DMS79 (cell line): ENCODE data around the gene PPP6R2.
"Not testable (repeated sequence)": the region's sequence is repeated elsewhere in the genome, so short reads cannot be mapped to it uniquely, and the experiment has no call there.

ENCODE experiments used
- DNase-seq: peaks from one replicate; lab custom pipeline; 2025; lab: John Stamatoyannopoulos, UW

PPP6R2 gene

GRCh38 chr22:50432131-50432876, 89.2 kb downstream of the PPP6R2 start:
- DNase-seq, result no peak

DNA sequence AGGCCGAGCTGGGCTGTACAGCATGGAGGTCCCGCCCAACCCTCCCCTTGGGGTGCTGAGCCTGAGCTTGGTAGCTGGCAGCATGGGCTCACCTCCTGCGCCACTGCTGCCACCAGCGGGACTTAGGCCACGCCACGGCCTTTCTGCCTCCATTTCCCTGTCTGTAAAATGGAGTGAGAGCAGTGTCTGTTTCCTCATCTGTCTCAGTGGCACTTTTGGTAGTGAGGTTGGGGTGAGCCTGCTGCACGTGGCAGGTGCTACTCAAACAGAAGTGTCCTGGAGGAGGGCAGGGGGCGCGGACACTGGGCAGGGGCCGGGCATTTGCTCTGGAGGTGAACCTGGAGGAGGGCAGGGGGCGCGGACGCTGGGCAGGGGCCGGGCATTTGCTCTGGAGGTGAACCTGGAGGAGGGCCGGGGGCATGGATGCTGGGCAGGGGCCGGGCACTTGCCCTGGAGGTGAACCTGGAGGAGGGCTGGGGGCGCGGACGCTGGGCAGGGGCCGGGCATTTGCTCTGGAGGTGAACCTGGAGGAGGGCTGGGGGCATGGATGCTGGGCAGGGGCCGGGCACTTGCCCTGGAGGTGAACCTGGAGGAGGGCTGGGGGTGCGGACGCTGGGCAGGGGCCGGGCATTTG, 89.9 kb downstream of the PPP6R2 start:
- DNase-seq, result not testable (repeated sequence)

DNA sequence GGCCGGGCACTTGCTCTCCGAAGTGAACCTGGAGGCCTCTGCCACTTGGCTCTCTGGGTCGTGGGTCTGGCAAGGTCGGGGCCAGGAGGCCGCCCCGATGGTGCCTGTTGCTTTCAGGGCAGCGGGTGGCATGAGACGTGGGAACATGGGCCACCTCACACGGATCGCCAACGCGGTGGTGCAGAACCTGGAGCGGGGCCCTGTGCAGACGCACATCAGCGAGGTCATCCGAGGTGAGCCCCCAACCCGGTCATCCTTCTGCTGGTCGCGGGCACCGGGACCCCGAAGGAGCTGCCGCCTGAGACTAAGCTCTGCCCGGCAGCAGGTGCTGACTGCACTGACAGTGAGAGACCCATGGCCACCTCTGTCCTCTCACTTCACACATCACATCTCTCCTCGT, 91.7 kb downstream of the PPP6R2 start:
- DNase-seq, result no peak

DNA sequence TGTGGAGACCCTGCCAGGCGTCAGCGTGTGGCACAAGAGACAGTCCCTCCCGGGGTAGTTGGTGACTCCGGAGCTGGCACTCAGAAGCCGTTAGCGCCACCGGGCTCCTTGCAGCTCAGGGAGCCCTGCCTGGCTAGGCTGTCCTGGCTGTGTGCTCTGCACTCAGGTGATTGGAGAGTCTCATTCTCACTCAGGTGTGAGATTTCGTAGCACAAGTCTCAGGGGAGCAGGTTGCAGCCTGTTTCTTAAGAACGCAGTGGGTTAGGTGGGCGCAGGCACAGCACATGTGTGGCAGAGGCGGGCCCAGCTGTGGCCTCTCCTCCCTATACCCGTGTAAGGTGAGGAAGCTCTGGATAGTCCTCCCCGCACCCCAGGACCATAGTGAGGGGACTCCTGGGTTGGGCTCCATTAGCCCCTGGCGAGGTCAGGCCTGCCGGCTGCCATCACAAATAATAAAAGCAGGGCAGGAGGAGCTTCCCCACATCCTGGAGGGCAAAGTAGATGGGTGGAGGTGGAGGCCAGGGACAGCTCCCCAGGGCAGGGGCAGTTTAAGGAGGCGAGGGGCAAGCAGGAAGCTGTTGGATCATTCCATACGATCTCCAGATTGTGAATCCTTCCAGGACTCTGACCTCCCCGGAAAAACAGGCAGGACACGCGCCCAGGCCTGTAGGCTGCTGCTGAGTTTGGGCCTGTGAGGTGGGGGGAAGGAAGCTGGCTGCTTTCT, 92.3 kb downstream of the PPP6R2 start:
- DNase-seq, result no peak

DNA sequence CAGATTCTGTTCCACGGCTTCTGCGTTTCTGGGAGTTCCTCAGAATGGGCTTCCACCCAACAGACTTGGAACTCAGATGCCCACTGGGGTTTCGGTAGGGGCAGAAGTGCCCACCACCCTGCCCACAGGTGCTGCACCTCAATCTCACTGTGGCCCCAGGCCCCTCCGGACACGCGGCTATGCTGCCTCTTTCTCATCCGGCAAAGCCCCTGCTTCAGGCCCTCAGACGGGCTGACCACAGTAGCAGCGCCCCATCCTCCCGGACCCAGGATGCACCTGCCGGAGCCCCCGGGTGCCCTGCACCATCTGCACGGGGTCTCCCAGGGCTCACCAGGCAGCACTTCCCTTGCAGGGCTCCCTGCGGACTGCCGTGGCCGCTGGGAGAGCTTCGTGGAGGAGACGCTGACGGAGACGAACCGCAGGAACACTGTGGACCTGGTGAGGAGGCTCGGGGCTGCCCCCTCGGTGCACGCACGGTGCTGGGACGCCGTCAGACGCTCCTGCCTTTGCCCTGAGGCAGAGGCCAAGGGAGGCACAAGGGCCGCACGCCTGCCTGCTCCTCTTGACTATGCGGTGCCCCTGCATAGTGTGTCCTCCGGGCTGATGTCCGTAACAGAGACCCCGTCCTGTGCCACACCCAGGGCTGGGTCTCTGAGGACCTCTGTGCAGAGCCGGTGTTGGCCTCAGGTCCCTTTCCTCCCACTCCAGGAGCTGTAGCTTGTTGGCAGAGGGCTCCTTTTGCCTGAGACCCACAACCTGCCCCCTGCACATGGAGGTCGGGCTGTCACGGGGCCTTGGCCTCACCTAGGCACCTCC, 93.1 kb downstream of the PPP6R2 start:
- no peak for DNase-seq

DNA sequence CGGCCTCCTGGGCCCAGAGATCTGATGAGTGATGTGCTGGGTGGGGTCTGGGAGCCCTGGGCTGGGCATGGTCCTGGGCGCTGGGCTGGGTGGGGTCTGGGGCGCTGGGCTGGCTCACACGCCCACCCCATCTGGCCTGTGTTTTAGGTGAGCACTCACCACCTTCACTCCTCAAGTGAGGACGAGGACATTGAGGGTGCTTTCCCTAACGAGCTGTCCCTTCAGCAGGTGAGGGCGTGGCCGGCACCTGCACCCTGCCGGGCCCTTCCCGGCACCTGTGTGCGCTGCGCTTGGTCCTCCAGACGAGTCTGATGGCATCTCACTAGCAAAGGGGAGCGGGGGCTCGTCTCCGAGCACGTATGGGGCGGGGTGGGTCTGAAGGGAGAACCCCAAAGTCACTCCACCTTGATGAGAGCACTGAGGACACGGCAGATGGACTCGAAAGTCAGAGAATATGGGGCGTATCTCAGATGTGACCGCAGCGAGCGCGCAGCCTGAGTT, 93.8 kb downstream of the PPP6R2 start:
- no peak for DNase-seq

DNA sequence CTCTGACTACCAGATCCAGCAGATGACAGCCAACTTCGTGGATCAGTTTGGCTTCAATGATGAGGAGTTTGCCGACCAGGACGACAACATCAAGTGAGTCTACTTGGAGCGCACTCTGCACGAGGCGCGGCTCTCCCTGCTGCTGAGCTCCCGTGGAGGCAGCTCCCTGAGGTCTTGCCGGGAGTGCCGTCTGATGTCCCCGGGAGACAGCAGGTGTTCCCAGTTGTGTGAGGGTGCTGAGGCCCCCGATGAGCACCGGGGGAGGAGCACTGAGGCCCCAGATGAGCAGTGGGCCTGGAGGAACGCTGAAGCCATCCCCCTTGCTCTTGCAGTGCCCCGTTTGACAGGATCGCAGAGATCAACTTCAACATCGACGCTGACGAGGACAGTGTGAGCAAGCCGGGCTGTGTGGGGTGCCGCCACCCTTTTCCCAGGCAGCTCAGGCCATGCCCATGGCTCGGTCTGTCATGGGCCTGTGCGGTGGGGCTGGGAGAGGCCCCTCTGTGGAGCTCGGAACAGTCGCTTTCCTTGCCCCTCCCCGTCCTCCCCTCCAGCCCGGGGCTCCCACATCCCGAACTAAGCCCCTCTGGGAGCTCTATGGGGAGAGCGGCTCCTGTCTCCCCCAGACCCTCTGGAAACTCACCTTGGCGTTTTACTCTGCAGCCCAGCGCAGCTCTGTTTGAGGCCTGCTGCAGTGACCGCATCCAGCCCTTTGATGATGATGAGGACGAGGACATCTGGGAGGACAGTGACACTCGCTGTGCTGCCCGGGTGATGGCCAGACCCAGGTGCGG, 94.6 kb downstream of the PPP6R2 start:
- no peak for DNase-seq

DNA sequence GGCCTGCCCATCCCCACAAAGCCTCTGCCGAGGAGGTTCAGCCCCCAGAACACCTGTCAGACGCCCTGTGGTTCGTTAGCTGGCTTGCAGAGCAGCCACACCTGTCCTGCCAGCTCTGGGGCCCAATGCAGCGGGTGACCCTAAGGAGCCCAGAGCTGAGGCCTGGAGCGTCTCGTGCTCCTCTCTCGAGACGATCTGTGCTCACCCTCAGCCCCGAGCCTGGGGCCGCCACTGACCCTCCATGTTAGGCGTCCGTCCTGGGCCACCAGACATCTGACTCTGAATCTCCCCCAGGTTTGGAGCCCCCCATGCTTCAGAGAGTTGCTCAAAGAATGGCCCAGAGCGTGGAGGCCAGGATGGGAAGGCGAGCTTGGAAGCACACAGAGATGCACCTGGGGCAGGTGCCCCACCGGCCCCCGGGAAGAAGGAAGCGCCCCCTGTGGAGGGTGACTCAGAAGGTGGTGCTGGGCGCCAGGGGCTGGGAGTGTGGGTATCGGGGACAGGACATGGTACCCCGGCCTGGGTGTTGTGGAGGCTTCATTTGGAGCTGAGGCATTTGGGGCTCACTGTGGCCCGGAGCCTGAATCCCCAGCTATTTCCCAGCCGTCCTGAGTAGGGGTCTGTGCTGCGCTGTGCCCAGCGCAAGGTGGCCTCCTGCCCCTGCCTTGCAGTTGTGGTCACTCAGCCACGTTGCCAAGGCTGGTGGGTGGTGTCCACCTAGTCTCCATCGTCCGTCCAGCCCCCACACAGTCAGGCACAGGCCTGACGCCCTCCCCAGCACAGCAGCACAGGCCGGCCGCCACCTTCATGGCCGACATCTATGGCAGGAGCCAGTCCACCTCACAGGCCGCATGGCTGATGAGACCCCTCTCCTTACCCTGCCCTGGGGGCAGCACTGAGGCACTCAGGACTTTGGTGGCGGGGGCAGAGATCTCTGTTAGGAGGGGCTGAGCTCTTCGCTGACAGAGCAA, 95.5 kb downstream of the PPP6R2 start:
- no peak for DNase-seq

DNA sequence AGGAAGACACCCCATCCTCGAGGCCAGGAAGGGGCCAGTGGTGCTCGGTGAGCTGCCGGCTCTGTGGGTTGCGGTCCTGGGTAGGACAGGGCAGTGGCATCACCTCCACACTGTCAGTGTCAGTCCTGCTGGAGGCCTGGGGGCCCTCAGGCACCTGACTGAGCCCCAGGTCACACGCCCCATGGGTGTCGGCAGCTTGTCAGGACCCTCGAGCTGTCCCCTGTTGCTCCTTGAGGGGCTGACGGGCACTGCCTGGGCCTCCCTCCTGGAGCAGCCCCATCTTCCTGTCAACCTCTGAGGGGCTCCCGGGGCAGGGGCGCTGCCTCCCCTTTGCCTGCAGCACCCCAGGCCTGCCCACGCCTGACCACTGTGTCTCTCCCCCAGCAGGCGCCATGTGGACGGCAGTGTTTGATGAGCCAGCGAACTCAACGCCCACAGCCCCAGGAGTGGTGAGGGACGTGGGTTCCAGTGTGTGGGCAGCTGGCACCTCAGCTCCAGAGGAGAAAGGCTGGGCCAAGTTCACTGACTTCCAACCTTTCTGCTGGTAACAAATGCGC, 96.3 kb downstream of the PPP6R2 start:
- DNase-seq, result no peak

GRCh38 chr22:50439871-50440331, 96.8 kb downstream of the PPP6R2 start:
- no peak for DNase-seq

DNA sequence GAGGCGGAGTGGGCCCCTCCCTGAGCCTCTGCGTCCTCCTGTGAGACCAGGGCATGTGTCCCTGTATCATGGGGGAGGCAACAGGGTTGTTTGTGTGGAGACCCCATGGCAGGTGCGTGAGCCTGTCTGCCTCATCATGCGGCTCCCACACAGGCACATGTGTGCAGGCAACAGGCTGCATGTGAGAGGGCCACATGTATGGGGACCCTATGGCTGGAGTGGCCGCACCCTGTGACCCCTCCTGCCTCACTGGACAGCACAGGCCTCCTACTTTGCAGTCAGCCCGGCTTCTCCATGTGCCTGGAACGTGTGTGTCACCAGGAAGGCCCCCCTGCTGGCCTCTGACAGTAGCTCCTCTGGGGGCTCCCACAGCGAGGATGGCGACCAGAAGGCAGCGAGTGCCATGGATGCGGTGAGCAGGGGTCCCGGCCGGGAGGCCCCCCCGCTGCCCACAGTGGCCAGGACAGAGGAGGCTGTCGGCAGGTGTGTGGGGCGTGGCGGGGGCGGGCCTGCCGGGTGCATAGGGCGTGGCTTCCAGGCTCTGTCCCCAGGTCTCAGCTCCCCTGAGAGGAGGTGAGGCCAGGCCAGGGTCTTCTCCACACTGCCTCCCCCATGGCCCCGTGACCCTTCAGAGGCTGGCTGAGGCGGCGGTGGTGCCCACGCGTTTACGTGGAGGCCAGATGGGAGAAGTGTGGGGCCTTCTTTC, 97.6 kb downstream of the PPP6R2 start:
- DNase-seq, result no peak

DNA sequence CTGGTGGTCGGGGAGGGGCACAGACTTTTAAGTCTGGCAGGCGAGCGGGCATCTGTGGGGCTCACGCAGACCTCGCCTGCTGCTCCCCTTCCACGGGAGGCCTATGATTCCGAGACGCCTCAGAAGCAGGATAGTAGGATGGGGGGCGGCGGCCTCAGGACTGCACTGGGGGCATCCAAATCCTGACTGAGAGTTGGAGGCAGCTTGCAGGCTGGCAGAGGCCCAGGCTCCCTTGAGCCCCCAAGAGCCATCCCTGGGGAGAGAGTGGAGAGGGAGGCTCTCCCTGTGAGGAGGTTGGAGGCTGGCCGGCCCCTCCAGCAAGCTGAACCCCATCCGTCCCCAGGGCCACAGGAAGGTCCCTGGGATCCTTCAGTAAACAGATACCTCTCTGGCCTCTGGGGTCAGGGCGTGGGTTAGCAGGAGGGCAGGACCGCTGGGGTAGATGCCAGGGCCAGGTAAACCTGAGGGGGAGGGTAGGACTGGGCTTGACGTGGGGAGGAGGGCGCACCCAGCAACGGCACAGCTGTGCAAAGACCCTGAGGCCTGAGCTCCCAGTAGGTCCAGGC, 98.4 kb downstream of the PPP6R2 start:
- DNase-seq, result no peak

DNA sequence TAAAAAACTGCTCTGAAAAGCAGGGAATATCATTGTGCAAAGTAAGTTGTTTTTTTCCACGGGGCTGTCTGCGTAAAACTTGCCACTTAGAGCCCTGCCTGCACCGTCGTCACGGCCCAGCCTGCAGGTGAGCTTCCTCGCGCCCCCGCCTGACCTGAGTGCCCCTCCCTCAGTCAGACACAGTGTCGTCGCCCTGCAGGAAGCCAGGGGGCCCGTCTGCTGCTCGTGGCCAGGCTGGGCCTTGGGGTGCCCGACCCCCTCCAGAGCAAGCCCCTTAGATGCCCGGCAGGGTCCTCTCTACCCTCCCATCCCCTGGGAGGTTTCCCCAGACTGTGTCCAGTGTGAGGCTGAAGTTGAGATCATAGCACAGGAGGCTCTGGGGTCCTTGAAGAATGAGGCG, 100.1 kb downstream of the PPP6R2 start:
- no peak for DNase-seq

DNA sequence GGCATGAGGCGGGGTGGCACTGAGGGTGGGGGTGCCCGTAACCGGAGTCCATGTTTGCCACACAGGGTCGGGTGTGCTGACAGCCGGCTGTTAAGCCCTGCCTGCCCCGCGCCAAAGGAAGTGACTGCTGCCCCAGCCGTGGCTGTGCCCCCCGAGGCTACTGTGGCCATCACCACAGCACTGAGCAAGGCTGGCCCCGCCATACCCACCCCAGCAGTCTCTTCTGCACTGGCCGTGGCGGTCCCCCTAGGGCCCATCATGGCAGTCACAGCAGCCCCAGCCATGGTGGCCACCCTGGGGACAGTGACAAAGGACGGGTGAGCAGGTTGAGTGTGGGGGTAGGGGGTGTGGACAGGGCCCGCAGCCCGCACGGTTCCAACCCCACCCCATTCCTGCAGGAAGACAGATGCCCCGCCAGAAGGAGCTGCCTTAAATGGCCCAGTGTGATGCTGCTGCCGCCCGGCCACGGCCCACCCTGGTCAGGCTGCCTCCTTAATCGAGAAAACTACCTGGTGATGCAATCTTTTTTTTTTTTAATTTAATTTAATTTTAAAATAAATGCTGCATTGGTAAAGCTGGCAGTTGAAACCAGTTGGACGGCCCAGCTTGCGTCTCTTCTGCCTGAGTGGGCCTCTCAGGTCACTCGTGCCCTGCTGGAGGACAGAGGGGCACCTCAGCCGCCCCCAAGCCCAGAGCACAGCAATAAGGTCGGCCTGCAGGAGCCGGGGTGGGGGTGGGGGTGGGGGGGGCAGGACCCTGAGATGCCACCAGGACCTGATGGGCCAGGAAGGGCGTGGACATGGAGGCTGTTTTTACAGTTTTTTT, 100.9 kb downstream of the PPP6R2 start:
- no peak for DNase-seq

- no peak for DNase-seq
Measured at GRCh38 chr22:50444663-50445062, 101.5 kb downstream of the PPP6R2 start.

- DNase-seq, result no peak
Measured at GRCh38 chr22:50445071-50445879, 102.1 kb downstream of the PPP6R2 start.
